Large intestine (tissue), 3 donors: ENCODE measurements around the gene HOGA1. TPM values are rescaled to one million over a fixed set of nuclear protein-coding genes. Genes with fewer than 3 reads are reported as not detected.
"Not testable (repeated sequence)": the region's sequence is repeated elsewhere in the genome, so short reads cannot be mapped to it uniquely, and the experiment has no call there.

Experiments
- DNase-seq, 2 donors: peaks; one replicate each; pipeline versions ENCODE4 v3.0.0 to v3.0.0-alpha.2; 2013
- H3K27ac ChIP-seq: one replicate; pipeline ENCODE4 v1.5.1; 2013; ENCODE audit warnings: low read length
- H3K27me3 ChIP-seq: 2 replicates; pipeline ENCODE4 v1.6.1; 2013; ENCODE audit warnings: low read length; ENCODE audit not compliant: control insufficient read depth, insufficient read depth
- H3K36me3 ChIP-seq: 2 replicates; pipeline ENCODE4 v1.6.1; 2013; ENCODE audit warnings: low read length; ENCODE audit not compliant: control insufficient read depth, insufficient read depth
- H3K4me1 ChIP-seq: one replicate; pipeline ENCODE4 v1.6.1; 2013; ENCODE audit warnings: low read length; ENCODE audit not compliant: control insufficient read depth, insufficient read depth
- H3K4me3 ChIP-seq: one replicate; pipeline ENCODE4 v1.5.1; 2013; ENCODE audit warnings: low read length
- H3K9me3 ChIP-seq: one replicate; pipeline ENCODE4 v1.6.1; 2013; ENCODE audit warnings: mild to moderate bottlenecking, low read depth, low read length, moderate library complexity; ENCODE audit not compliant: control insufficient read depth
- WGBS: methylation state at CpG from one replicate; pipeline ENCODE4 v1.1.5; 2013; ENCODE audit warnings: low lambda C conversion rate; ENCODE audit not compliant: insufficient coverage; 5-methylcytosine and 5-hydroxymethylcytosine counted together
- polyA plus RNA-seq: library from polyadenylated mRNA; unstranded; fragments of 120-200 nt; gene quantifications from one replicate; pipeline ENCODE4 v1.2.1, GENCODE V29; 2013

Gene HOGA1
- polyA plus RNA-seq, 1 donor: 3.2 TPM

DNA sequence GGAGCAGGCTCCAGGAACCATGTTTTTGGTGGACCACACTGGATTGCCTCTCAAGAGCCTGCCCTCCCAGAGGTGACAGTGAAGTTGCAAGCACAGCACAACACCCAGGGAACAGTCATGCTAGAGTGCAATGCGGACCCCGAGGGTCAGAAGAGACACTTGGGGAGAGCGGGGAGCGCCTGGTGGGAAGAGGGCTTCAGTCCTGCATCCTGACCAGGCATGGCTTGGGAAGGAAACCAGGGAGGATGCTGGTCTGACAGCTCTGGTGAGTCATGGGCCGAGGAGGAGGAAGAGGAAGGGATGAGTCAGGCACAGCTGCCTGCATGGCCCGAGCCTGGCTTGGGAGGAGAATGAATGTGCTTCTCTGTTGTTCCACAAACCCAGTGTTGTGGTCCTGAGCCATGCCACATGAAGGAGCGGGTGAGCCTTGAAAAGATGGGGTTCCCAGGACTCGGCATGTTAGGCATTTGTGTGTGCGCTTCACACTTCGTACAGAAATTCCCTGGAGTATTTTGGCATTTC lies 41.1 kb upstream of the HOGA1 start:
- H3K9me3 ChIP-seq: no peaks in the 10 kb centered on the region
- H3K36me3 ChIP-seq: no peaks in the 10 kb centered on the region
- WGBS: no CpG with 5 or more reads among the region's 10 CpGs
- H3K27ac ChIP-seq: no peak overlapping the region
- no peak overlapping the region for H3K4me3 ChIP-seq
- peak; percentile 26 to 27 for DNase-seq
- no peaks in the 10 kb centered on the region for H3K4me1 ChIP-seq
- H3K27me3 ChIP-seq: no peaks in the 10 kb centered on the region

DNA sequence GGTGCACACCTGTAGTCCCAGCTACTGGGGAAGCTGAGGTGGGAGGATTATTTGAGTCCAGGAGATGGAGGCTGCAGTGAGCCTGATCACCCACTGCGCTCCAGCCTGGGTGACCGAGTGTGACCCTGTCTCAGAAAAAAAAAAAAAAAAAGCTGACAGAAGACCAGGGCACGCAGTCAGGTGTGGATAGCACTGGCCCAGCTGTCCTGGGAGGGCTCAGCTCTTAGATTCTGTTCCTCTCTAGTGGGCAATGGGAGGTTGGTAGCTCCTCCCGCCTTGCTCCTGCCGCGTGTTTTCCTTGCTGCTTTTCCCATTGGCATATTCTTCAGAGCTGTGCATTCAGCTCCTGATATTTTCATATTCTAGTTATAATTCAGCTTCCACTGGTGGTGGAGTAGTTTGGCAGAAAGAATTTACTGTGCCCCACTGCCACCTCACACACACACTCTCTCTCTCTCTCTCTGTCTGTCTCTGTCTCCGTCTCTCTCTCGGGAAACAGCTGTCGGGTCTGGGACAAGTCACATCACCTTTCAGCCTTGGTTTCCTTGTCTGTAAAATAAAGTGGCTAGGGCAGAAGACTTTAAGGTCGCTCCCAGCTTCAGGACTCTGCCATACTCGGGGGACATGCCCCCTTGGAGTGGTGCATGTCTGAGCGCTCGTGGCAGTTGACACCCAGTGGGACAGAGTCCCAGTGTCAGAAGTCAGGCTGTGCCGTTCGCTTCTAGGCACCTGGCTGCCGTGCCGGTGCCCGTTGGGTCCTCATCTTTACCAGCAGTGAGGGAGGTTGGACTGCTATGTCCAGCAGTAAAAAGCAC lies 37.5 kb upstream of the HOGA1 start:
- peaks cover 3% of the 10 kb centered on the region for H3K4me1 ChIP-seq
- 80% methylated on average over 1 of the region's 18 CpGs for WGBS

DNA sequence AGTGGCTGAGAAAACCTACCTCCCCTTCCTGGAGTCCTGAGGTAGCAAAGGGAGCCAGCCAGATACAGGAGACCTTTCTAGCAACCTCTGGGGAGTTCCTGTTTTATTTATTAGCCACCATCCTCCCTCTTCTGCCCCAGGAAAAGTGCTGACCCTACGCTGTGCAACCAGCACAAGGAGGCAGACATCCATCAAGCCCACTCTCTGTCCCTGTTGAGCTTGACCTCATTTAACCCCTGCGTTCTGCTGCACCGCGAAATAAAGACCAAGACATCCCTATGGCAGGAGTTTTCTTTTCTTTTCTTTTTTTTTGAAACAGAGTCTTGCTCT lies 37.0 kb upstream of the HOGA1 start:
- Histone ChIP-seq H3K36me3 (no peaks in the 10 kb centered on the region), H3K4me1 (peaks cover 3% of the 10 kb centered on the region), H3K27ac (no peak overlapping the region), H3K27me3 (no peaks in the 10 kb centered on the region), H3K9me3 (no peaks in the 10 kb centered on the region), H3K4me3 (no peak overlapping the region)
- no CpG with 5 or more reads among the region's 4 CpGs for WGBS
- DNase-seq: no peak

More for the DNA sequence above, 37.5 kb upstream of the HOGA1 start:
- Histone ChIP-seq H3K4me3 (no peak overlapping the region), H3K36me3 (no peaks in the 10 kb centered on the region), H3K9me3 (no peaks in the 10 kb centered on the region), H3K27ac (no peak overlapping the region), H3K27me3 (no peaks in the 10 kb centered on the region)
- no peak for DNase-seq

DNA sequence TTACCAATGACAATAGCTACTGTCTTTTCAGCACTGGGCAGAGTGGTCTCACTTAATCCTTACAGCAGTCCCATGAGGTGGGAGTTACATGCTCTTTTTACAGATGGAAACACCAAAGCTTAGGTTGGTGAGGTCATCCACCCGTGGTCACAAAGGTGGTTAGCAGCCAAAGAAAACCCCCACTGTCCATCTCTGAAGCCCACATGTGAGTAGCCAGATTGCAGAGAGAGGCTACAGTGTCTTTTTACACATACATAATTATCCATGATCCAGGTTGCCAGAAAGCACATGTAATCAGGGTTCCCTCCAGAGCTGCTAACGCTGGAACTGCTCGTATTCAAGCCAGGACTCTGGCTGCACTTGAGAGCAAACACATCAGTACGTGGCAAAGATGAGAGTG lies 36.2 kb upstream of the HOGA1 start:
- 67% methylated on average over 1 of the region's 4 CpGs for WGBS
- Histone ChIP-seq H3K4me3 (no peak overlapping the region), H3K9me3 (no peaks in the 10 kb centered on the region), H3K36me3 (no peaks in the 10 kb centered on the region), H3K4me1 (peaks cover 3% of the 10 kb centered on the region), H3K27me3 (no peaks in the 10 kb centered on the region), H3K27ac (no peak overlapping the region)
- DNase-seq: no peak

DNA sequence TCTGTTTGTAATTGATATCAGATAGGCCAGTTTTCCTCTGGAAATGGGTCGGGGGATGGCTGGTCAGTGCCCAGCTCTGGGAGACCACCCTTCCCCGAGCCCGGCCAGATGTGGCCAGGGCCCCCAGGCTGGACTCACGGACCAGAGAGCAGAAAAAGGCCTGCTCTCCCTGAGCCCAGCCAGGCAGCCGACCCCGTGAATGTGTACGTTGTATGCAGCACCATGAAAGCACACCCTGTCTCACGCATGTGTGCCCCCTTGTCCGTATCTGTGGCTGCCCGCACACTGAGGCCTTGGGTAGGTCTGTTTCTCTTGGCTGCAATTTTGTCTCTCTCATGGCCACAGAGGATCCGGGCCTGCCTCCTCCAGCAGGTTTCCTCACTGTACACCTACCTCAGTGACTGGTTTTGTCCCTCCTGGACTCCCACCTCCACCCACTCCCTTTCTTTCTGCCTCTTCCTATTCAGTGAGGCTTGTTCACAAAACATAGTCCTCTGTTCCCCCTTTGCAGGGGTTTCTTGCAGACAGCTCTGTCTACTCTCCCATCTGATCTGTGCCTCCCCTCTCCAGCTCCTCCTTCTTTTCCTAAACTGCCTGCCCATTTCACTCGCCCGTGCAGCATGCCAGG lies 35.2 kb upstream of the HOGA1 start:
- no peaks in the 10 kb centered on the region for H3K36me3 ChIP-seq

DNA sequence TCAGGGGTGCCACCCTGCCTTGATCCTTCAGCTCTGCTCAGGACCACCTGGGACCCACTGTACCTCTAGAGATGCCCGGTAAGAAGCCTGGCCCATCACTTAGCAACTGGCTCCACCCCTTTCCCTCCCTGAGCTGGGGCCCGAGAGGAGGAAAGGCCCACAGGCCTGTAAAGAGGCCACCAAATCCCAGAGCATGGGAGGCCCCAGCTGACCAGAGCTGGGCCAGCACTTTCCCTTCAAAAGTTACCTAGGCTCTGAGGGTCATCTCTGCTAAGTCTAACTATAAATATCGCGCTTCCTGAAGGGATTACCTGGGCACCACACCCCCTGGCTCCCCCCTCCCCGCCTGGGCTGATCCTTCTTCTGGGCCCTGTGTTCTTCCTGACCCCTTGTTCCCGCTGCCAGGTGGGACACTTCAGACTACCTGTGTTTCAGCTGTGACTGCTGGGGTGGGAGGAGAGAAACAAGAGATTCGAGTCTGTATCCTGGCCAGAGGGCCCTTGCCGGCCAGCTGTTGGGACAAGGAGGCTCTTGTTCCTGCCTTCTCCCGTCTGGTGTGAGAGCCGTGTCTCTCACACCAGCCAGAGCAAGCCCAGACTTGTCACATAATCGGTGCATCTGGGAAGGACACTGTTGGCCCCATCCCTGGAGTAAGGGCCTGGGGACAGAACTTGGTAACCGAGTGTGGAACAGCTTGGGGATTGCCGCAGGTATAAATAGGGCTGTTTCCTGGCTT lies 34.4 kb upstream of the HOGA1 start:
- H3K36me3 ChIP-seq: no peaks in the 10 kb centered on the region
- H3K4me3 ChIP-seq: no peak overlapping the region
- peaks cover 3% of the 10 kb centered on the region for H3K4me1 ChIP-seq
- H3K27me3 ChIP-seq: no peaks in the 10 kb centered on the region
- WGBS: no CpG with 5 or more reads among the region's 13 CpGs
- no peak overlapping the region for H3K27ac ChIP-seq
- no peaks in the 10 kb centered on the region for H3K9me3 ChIP-seq
- DNase-seq: no peak

More for the DNA sequence above, 35.2 kb upstream of the HOGA1 start:
- Histone ChIP-seq H3K4me1 (peaks cover 3% of the 10 kb centered on the region), H3K27ac (no peak overlapping the region), H3K9me3 (no peaks in the 10 kb centered on the region), H3K4me3 (no peak overlapping the region), H3K27me3 (no peaks in the 10 kb centered on the region)
- 70% methylated on average over 2 of the region's 13 CpGs for WGBS
- no peak for DNase-seq

DNA sequence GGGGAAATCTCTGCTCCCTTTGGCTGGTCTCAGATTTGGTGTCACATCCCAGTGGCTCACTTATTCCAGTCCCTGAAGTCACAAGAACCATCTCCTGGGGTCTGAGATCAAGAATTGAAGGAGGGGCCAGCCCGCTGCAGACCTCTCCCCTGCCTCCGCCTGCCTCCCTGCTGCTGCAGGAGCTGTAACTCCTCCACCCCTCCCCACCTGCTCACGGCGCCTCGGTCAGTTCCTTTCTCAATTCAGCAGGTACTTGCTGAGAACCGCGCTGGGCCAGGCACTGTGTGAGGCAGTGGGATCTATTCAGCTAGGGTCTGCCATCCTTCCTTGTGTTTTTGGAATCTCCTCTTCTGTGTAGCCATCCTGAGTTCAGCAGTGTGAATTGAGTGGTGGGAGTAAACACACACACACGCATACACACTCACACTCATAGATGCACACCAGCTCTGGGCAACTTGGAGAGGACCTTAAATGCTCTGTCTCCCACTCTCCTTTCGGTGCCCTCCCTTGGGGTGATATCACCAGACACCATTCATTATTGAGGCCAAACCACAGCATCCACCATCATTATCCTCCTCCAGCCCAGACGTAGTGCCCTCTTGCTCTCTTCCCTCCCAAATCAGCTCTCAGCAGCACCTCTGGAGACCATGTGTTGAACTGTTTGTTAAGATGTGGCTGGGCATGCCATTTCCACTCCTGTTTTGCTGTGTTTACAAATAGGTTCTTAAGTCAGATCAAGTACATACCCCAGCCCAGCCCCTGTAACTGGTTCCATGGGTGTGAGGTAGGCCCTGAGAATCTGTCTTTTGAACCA lies 33.6 kb upstream of the HOGA1 start:
- Histone ChIP-seq H3K27ac (no peak overlapping the region), H3K4me3 (no peak overlapping the region), H3K4me1 (peaks cover 3% of the 10 kb centered on the region), H3K36me3 (no peaks in the 10 kb centered on the region), H3K27me3 (no peaks in the 10 kb centered on the region), H3K9me3 (peaks cover under 1% of the 10 kb centered on the region)
- no peak for DNase-seq
- WGBS: no CpG with 5 or more reads among the region's 10 CpGs

DNA sequence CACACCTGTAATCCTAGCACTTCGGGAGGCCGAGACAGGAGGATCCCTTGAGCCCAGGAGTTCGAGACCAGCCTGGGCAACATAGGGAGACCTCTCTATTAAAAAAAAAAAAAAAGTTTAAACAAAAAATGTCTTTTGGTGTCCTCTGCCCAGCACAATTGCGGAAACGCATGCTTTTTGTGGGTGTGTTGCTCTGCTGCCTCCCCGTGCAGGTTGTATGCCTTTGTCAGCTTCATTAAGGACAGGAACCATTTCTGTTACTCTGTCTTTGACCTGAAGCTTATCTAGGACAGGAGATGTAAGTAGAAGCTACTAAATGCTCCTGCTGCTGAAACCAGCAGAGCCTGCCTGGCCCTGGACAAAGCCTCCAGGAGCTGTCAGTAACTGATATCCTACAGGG lies 32.9 kb upstream of the HOGA1 start:
- no peak for DNase-seq
- Histone ChIP-seq H3K4me1 (peaks cover 3% of the 10 kb centered on the region), H3K27ac (no peak overlapping the region), H3K4me3 (no peak overlapping the region), H3K27me3 (no peaks in the 10 kb centered on the region), H3K36me3 (no peaks in the 10 kb centered on the region), H3K9me3 (peaks cover 3% of the 10 kb centered on the region)
- no CpG with 5 or more reads among the region's 6 CpGs for WGBS

DNA sequence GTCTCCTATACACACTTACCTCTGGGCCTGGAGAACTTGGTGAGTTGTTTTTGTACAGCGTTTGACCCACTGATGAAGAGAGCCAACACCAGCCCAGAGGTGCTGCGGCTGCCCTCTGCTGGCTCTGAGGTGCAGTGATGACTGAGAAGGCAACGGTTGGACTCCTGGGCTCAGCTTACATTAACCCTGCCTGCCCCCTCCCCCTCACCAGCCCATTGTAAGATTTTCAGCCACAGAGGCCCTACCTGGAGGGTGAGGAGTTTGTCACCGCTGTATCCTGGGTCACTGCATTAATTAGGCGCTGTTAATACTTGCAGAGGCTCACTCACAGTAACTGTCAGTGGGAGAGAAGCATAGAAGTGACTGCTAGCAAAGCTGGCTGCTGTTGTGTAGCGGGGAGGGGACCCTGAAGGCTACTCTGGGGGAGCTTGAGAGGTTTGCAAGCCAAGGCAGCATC lies 30.6 kb upstream of the HOGA1 start:
- H3K4me1 ChIP-seq: peaks cover 3% of the 10 kb centered on the region
- no peaks in the 10 kb centered on the region for H3K36me3 ChIP-seq
- no CpG with 5 or more reads among the region's 6 CpGs for WGBS
- H3K27ac ChIP-seq: no peak overlapping the region
- no peak overlapping the region for H3K4me3 ChIP-seq
- DNase-seq: peak; percentile 22 to 32
- no peaks in the 10 kb centered on the region for H3K27me3 ChIP-seq
- H3K9me3 ChIP-seq: peaks cover 3% of the 10 kb centered on the region

DNA sequence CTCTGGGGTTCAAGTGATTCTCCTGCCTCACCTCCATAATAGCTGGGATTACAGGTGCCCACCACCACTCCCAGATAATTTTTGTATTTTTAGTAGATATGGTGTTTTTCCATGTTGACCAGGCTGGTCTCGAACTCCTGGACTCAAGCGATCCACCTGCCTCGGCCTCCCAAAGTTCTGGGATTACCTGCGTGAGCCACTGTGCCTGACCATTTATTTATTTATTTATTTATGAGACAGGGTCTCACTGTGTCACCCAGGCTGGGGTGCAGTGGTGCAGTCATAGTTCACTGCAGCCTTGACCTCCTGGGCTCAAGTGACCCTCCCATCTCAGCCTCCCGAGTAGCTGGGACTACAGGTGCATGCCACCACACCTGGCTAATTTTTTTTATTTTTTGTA lies 29.9 kb upstream of the HOGA1 start:
- DNase-seq: not testable (repeated sequence)

More for the DNA sequence above, 29.9 kb upstream of the HOGA1 start:
- H3K4me3 ChIP-seq, H3K36me3 ChIP-seq, H3K27ac ChIP-seq, H3K9me3 ChIP-seq, H3K4me1 ChIP-seq, H3K27me3 ChIP-seq: not testable (repeated sequence)
- no CpG with 5 or more reads among the region's 5 CpGs for WGBS
